ENCODE measurements around the gene FOXP1. TPM values are rescaled to one million over a fixed set of nuclear protein-coding genes. Genes with fewer than 3 reads are reported as not detected.
A peak's percentile ranks its signal among the peaks of the same experiment; 100 is the strongest.

FOXP1 gene
- total and polyA plus RNA-seq, 9 of the 15 experiments (the other 6 are each of a cell fraction or from before 2014, with no cell fraction given), result 7.7 to 34.5 (median 13.7) TPM

- TF ChIP-seq IRF9 (tag; IDR thresholded peaks at IDR 0.05), result no peak
- peak in 1 of 2 experiments; percentile 29; a peak in 1 of 4 replicates for TF ChIP-seq HDAC1 (IDR thresholded peaks at IDR 0.05)
- peak; percentile 57 for TF ChIP-seq TEAD4 (IDR thresholded peaks at IDR 0.05; ENCODE audit: low read length)
- TF ChIP-seq TEAD4 (CRISPR knock-in tag; IDR thresholded peaks at IDR 0.05; ENCODE audit: borderline replicate concordance), result no peak
- peak; percentile 39 for TF ChIP-seq TCF3 (CRISPR knock-in tag; IDR thresholded peaks at IDR 0.05)
- peak; percentile 50; the same call in 1 of the 2 replicates for TF ChIP-seq CTBP1 (IDR thresholded peaks at IDR 0.05; ENCODE audit: borderline replicate concordance)
- peak; percentile 84 for TF ChIP-seq SOX6 (IDR thresholded peaks at IDR 0.05)
- TF ChIP-seq ESRRA (IDR thresholded peaks at IDR 0.05; ENCODE audit: borderline replicate concordance, low read depth), result 0 out of 2 replicates have a peak, but pooled peaks have one; percentile 15
- TF ChIP-seq ETS1 (conservative IDR thresholded peaks at IDR 0.05; ENCODE audit: control insufficient read depth, low read depth, low read length), result no peak
- peak; percentile 27; the same call in 1 of the 2 replicates for TF ChIP-seq CBFA2T2 (conservative IDR thresholded peaks at IDR 0.05)
- TF ChIP-seq KDM1A (IDR thresholded peaks at IDR 0.05), result peak; percentile 77 to 87
- TF ChIP-seq CBFA2T3 (IDR thresholded peaks at IDR 0.05), result peak; percentile 56
- TF ChIP-seq TGIF2 (CRISPR knock-in tag; IDR thresholded peaks at IDR 0.05), result no peak
- peak; percentile 46 for TF ChIP-seq VEZF1 (CRISPR knock-in tag; IDR thresholded peaks at IDR 0.05)
- no peak for TF ChIP-seq NR2C1 (IDR thresholded peaks at IDR 0.05)
- TF ChIP-seq NR2C1 (tag; IDR thresholded peaks at IDR 0.05), result 0 out of 2 replicates have a peak, but pooled peaks have one; percentile 45
These were observed 337.3 kb downstream of the FOXP1 start (continued) for GRCh38 chr3:71245971-71246880.
